OCI-M1 (cell line): ENCODE results near the gene CEP43.
A peak's percentile ranks its signal among the peaks of the same experiment; 100 is the strongest.

Source experiments
- DNase-seq: peaks from one replicate; lab custom pipeline; 2025; lab: John Stamatoyannopoulos, UW

CEP43 gene

GRCh38 chr6:167013067-167013466 is 13.9 kb downstream of the CEP43 start:
- no peak for DNase-seq

GRCh38 chr6:167013946-167014345 is 14.7 kb downstream of the CEP43 start:
- DNase-seq, result no peak

GRCh38 chr6:167015302-167015701 is 16.1 kb downstream of the CEP43 start:
- DNase-seq, result no peak

- no peak for DNase-seq
Observed at GRCh38 chr6:167020206-167020605, 21.0 kb downstream of the CEP43 start.

- DNase-seq, result no peak
Observed at GRCh38 chr6:167027308-167027707, 28.1 kb downstream of the CEP43 start.

GRCh38 chr6:167027772-167028171 is 28.6 kb downstream of the CEP43 start:
- DNase-seq, result no peak

- DNase-seq, result peak; percentile 7
Observed at GRCh38 chr6:167030222-167031072, 31.2 kb downstream of the CEP43 start.

GRCh38 chr6:167031082-167031709 is 32.0 kb downstream of the CEP43 start:
- no peak for DNase-seq

- no peak for DNase-seq
Observed at GRCh38 chr6:167034056-167034455, 34.9 kb downstream of the CEP43 start.

GRCh38 chr6:167037762-167038161 is 38.6 kb downstream of the CEP43 start:
- no peak for DNase-seq

GRCh38 chr6:167044696-167045095 is 45.5 kb downstream of the CEP43 start:
- DNase-seq, result no peak

GRCh38 chr6:167045828-167046580 is 46.8 kb downstream of the CEP43 start:
- peak; percentile 60 for DNase-seq

GRCh38 chr6:167046861-167047495 is 47.8 kb downstream of the CEP43 start:
- DNase-seq, result no peak

GRCh38 chr6:167047554-167047953 is 48.4 kb downstream of the CEP43 start:
- no peak for DNase-seq
